ENCODE data around the gene MRPL38. TPM values are rescaled to one million over a fixed set of nuclear protein-coding genes. Genes with fewer than 3 reads are reported as not detected.

The MRPL38 gene
- total RNA-seq, 4 donors from 2014 or later: 24.9 to 46.0 (median 35.6) TPM

GRCh38 chr17:75902406-75902805 lies 2.3 kb downstream of the MRPL38 start:
- ATAC-seq (ENCODE audit: low FRiP score): no peak
- DNase-seq (ENCODE audit: low spot score): no peak
- TF ChIP-seq CTCF (IDR thresholded peaks at IDR 0.05): no peak

GRCh38 chr17:75901727-75902126 lies 3.0 kb downstream of the MRPL38 start:
- no peak for TF ChIP-seq CTCF (IDR thresholded peaks at IDR 0.05)
- DNase-seq (ENCODE audit: low spot score) (no peak), ATAC-seq (ENCODE audit: low FRiP score) (no peak)

- ATAC-seq (ENCODE audit: low FRiP score) (no peak), DNase-seq (ENCODE audit: low spot score) (no peak)
- TF ChIP-seq CTCF (IDR thresholded peaks at IDR 0.05): no peak
Observed at GRCh38 chr17:75900691-75901533, 3.8 kb downstream of the MRPL38 start.

GRCh38 chr17:75899767-75900468 lies 4.8 kb downstream of the MRPL38 start:
- ATAC-seq (ENCODE audit: low FRiP score) (no peak), DNase-seq (ENCODE audit: low spot score) (no peak)
- no peak for TF ChIP-seq CTCF (IDR thresholded peaks at IDR 0.05)

GRCh38 chr17:75899353-75899752 lies 5.3 kb downstream of the MRPL38 start:
- DNase-seq (ENCODE audit: low spot score): no peak
- no peak for TF ChIP-seq CTCF (IDR thresholded peaks at IDR 0.05)
- ATAC-seq (ENCODE audit: low FRiP score): no peak

GRCh38 chr17:75898791-75899190 lies 5.9 kb downstream of the MRPL38 start:
- TF ChIP-seq CTCF (IDR thresholded peaks at IDR 0.05): no peak
- ATAC-seq (ENCODE audit: low FRiP score): no peak
- no peak for DNase-seq (ENCODE audit: low spot score)

Data from omental fat pad (tissue), 4 donors.